GOT3 (cell line): ENCODE data around the gene ANKRD22.
"Not testable (repeated sequence)": the region's sequence is repeated elsewhere in the genome, so short reads cannot be mapped to it uniquely, and the experiment has no call there.

Source experiments
- DNase-seq: peaks from one replicate; lab custom pipeline; 2025; ENCODE audit warnings: mixed read lengths; lab: John Stamatoyannopoulos, UW

The ANKRD22 gene

DNA sequence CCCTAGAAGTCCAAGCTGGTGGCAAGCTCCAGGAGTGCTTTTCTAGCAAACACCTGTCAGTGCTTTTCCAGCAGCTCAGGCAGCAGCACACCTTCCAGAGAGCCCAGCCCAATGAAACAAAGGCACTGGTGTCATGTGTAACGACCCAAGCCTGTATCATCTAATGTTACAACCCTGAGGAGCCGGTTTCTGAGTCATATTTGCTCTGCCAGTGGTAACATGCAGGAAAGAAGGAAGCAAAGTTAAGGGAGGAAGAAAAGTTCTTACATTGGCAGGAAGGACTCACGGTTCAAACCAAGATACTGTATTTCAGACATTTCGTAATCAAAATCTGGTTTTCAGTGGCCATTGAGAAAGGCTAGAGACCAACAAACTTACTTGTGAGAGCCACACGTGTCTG lies at the start of gene ANKRD22:
ANKRD22 (minus strand) TSS at position 139 of the 400 bp plus-strand sequence. CDS start 237 bp downstream, outside the sequence.
- no peak for DNase-seq

DNA sequence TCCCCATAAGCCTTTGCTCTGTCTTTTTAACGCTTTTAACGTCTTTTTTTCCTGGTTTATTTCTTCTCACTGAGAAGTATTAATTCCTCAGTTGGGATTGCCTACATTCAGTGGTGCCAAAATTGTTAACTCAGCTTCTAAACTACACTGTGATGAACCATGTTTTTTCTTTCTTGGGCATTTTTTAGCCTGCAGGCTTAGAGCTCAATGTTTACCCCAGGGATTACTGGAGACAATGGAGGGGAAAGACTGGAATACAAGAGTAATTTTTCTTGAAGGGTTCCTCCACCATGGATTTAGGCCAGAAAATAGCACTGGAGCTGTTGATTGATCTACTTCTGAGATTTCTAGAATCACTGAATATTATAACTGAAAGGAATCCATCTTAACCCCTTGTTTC lies 48.2 kb upstream of the ANKRD22 start:
- DNase-seq = no peak

DNA sequence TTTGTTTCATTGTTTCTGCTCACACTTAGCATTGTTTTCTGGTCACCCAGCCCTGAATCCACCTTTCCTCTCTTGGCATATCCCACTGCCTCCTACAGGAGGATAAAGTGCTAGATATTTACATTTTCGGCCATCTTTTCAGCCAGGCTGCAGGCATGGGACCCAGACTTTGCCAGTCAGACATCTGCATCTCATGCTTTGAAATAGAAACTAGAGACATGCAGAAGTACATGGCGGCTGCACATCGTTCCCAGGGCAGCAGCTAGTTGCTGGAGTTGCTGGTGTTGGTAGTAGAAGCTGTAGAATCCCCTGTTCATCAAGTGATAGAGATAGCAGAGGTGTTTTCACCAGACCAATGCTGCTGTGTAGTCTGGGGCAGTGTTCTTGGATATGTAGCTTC lies 47.1 kb upstream of the ANKRD22 start:
- no peak for DNase-seq

DNA sequence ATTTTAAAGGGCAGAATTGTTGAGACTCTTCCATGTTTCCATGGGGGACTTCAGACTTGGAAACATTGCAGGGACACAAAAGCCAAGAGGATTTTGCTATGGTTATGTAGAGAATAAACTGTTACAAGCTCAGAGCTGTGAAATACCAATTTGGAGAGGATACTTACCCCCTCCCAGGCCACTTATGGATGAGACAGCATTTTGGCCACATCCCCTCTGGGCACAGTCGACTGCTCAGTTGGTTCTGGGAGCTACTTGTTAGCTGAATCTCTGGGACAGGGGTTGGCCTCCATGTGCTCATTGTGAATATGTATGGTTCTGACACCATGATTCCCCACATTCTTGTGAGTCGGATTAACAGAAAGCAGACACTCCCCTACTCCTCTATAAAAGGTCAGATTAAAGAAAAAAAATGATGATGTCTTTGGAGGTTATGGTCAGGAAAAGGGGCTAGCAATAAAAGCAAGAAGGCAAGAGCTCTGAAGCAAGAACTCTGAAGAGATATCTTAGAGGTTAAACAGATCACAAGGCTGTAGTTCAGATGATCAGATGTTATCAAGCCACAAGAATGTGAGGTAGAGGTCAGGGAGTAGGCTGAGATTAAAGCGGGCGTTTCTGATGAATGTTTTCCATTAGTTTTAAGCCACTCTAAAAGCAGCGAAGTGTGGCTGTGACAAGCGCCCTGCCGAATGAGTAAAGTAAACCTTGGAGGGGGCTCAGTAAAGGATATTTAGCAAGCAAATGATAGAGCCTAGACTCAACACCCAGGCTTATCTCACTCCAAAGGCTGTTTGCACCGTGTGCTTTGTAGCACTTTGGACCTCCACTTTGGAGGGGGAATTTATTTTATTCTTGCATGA lies 45.6 kb upstream of the ANKRD22 start:
- no peak for DNase-seq

DNA sequence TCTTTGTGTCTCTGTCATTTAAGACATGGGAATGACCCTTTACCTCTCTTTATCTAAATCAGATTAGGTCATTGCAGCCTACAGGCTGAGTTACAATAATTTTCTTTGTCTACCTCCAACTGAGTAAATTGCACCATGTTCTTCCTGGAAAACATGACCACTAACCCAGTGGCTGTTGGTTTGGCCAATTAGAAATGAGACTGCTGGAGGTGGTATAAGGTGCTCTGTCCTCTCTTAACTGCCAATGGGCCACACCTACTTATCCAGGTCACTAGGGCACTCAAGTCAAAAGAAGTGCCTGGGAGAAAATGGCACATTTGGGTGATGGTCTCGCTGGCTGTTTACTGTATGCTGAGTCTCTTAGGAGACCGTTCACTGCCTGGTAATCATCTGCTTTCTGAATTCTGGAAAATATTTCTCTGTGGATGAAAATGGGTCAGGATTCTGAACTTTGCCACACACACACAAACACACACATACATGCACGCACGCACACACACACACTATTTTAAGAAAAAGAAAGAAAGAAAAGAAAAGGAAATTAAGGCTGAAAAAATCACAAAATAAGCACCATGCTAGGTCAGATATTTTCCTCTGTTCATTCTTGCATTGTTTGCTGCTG lies 44.8 kb upstream of the ANKRD22 start:
- DNase-seq = no peak

DNA sequence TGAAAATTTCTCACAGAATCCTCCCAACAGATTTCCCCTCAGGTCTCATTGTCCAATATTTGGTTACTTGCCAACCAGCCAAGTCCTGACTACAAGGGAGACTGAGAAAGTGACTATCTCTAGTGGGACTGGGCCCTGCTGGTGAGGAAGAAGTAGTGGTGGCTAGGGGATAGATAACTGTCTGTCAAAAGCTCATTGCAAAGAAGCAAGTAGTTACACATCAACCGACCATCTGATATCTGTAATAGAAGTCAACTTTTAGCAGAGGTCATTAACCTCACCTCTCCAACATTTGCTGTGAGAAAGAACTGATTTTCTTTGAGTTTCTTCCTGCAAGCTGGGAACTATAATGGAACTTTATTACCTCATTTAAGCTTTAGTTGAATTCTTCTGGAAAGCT lies 43.6 kb upstream of the ANKRD22 start:
- no peak for DNase-seq

DNA sequence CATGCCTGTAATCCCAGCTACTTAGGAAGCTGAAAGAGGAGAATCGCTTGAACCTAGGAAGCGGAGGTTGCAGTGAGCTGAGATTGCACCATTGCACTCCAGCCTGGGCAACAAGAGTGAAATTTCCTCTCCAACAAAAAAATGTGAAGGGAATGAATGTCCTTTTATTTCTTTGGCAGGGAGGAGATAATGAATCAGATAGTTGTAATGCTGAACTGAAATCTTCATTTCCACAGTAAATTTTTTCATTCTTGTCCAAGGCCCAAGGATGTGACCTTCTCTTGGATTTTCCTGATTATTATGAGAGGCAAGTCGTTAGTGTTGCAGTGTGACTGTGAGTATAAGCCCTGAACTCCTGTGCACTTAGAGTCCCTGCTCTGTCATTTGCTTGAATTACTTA lies 42.0 kb upstream of the ANKRD22 start:
- DNase-seq = no peak

DNA sequence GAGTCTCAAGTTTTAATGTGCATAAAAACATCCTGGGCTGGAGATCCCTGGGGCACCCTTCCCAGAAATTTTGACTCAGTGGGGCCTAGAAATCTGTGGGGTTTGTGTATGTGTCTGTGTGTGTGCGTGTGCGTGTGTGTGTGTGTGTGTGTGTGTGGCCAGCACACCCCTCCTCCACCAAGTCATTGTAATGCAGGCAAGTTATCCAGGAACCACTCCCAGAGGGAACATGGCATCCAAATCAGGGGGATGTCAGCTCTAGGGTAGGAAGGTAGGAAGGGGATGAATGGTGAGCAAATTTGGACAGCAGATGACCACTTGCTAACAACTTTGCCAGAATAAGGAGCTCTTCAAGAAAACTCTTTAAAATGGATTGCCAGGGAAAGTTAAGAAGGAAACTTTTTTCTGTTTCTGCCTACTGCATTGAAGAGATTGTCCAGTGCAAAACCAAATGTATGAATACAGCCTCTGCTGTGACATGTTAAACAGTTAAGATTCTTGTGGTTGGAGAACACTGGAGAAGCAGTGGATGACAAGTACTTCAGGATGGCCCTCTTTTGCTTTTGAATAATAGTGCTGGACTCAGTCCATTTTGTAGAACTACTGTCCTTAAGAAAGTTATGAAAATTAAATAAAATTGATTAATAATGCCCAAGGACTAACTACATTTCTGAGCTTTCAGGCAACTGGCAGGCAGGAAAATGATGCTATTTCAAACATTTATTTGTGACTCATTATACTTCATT lies 40.8 kb upstream of the ANKRD22 start:
- DNase-seq = no peak

DNA sequence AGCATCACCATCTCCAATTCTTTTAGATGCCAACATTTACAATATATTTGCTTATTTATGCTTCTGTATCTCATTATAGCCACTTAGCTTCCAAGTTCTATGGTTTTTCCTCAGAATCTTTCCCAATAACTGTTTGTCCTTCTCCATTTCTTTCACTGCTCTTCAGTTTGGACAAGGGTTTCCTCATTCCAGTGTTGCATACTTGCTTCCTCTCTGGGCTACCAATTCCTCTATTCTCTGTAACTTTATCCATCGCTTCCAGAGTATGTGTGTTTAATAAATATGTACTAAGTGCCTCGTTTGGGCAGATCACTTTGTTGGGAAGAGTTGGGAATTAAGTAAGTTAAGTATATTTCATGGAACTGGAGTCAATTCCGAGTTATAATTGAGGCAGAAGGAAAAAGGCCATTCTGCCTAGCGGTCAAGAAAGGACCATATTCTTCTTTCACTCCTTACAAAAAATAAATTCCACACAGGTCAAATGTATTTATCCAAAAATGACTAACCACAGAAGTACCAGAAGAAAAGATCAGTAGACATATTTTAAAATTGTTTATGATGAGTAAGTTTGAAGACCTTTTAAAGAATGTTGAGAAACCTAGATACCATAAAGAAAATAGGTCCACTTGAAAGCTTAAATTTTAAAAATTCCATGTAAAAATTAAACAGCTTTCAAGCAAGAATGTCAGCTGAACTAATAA lies 39.2 kb upstream of the ANKRD22 start:
- DNase-seq = no peak

DNA sequence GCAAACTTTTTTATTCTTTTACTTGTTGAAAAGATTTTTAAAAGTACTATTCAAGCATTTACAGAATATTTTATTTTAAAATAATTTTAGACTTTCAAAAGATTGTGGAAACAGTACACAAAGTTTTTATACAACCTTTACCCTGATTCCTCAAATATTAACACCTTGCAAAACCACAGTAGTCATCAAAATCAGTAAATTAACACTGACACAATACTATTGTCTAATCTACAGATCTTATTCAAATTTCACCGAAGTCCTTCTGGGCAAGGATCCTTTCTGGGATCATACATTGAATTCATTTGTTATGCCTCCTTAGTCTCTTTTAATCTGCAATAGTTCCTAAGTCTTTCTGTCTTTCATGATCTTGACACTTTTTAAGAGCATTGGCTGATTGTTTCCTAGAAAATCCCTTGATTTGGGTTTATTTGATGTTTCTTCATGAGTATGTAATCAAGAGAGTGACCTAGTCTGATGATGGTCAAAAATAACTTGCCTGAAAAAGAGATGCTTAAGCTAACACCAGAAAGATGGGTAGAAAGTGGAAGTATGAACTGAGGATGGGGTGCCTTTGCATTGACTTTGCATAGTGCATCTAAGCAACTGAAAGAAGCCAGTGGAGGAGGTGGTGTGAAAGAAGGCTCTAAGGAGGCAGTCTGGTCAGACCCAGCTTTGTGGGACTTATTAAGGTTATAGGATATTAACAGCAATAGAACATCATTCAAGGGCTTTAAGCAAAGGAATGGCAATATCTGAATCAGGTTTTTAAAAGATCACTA lies 38.1 kb upstream of the ANKRD22 start:
- DNase-seq = no peak

DNA sequence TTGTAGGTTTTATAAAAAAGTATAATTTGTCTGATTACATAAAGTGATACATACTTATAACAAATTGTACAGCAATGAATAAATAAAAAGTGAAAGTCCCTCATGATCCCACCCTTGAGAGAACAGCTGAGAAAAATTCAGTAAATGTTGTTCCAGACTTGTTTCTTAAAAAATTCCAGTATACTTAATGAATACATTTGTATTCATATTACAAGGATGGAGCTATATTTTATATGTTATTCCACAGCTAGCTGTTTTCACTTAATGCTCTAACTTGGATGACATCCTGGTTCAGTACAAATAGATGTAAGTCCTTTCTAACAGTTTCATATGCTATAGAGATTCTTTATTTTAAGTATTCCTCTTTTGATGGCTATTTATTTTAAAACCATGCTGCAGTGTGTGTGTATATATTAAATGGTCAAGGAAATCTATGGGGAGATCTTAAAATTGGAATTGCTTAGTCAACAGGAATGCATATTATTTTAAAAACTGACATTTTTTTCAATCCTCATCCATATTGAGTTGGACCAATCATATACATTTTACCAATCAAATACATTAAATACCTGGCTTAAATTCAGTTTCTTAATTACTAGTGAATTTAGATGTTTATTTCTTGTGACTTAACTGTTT lies 37.3 kb upstream of the ANKRD22 start:
- DNase-seq = no peak

DNA sequence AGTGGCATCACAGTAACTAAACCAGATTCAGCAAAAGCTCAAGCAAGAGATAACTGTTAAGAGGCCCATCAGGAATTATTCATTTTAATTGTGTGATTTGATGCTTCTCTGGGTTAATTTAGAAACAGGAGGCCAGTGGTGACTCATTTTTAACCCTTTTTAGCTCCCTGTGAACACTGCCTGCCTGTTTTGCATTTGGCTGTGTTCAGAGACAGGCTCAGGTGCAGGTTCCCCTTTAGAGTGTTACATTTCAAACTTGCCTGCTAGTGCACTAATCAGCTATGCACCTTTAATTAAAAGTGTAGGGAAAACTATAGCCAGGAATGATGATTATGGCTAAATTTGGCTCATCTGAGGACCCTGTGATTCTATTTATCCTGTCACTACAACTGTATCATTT lies 34.9 kb upstream of the ANKRD22 start:
- DNase-seq = no peak

DNA sequence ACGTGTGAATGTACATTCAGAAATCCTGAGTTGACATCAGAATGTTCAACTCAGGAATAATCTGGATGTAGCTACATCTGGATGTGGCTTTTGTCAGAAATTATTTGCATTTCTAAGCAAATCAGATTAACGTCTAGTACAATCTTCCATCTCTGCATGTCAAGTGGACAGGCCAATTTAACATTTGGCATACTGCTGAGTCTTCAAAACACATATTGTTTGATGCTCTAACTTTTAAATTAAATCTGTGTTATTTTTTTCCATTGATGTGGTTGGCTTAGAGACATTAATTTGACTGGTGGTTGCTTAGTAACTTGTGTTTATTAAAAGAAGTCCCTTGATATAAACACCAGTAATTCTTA lies 31.8 kb upstream of the ANKRD22 start:
- no peak for DNase-seq

DNA sequence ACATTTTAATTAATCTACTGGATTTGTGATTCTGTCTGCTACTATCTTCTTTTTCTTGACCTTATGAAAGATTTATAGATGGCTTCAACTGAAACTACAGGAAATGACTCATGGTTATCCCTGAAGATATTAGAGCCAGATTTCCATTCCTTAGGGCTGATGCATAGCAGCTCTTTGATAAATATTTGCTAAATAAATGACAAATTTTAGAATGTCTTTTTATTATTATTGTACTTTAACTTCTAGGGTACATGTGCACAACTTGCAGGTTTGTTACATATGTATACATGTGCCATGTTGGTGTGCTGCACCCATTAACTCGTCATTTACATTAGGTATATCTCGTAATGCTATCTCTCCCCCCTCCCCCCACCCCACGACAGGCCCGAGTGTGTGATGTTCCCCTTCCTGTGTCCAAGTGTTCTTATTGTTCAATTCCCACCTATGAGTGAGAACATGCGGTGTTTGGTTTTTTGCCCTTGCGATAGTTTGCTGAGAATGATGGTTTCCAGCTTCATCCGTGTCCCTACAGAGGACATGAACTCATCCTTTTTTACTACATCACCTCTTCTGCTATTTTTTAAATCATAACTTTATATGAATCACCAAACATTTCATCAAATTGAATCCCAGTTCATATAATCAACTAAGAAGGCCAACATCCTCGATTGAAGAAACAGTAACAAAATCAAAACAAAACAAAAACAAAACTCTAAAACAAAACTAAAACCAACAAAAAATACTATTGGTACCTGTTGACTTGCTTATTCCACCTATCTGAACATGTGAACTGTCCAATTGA lies 31.2 kb upstream of the ANKRD22 start:
- DNase-seq = not testable (repeated sequence)

DNA sequence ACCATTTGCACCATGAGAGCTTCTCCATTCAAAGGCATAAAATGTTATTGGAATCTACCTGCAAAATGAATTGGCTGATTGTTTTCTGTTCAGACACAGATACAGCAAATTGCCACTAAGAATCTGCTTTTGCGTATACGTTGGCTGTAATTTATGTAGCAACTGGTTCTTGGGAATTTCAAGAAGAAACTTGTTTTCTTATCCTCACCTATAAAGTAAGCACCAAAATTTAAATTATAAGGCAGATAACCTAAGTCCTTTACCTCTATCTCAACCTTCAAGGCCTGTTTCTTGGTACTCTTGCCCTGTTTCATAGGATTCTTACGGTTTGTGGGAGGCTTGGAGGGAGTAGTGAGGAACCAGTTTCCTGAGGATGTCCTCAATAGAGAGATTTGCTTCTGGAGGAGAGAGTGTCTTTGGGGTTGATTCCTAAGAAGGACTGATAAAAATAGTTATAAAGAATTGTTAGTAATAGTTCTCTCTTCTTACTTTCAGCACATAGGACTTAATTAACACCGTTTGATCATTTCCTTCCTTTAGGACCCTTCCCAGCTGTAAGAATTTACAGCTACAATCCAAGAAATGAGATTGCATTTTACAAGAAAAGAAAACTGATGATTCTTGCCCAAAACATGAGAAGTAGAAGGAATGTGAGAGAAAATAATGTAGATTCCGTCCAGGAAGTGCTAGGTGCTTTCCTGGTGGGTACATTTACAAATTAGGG lies 30.4 kb upstream of the ANKRD22 start:
- no peak for DNase-seq

DNA sequence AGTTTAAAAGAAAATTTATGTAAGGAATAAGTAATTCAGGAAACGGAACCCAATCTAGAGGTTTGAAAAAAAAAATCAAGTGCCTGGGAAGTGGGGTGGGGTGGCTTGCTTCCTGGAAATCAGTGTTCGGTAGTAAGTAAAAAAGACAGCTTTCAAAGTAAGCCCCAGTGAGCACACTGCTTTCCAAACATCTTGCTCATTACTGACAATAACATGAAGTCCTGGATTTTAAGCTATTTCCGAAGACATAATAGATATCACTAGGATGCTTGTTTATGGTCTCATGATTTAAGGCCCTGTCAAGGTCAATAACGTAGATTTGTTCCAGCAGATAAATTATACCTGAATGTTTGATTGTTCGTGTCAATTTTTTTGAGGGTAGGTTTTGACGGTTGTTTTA lies 29.7 kb upstream of the ANKRD22 start:
- DNase-seq = no peak

DNA sequence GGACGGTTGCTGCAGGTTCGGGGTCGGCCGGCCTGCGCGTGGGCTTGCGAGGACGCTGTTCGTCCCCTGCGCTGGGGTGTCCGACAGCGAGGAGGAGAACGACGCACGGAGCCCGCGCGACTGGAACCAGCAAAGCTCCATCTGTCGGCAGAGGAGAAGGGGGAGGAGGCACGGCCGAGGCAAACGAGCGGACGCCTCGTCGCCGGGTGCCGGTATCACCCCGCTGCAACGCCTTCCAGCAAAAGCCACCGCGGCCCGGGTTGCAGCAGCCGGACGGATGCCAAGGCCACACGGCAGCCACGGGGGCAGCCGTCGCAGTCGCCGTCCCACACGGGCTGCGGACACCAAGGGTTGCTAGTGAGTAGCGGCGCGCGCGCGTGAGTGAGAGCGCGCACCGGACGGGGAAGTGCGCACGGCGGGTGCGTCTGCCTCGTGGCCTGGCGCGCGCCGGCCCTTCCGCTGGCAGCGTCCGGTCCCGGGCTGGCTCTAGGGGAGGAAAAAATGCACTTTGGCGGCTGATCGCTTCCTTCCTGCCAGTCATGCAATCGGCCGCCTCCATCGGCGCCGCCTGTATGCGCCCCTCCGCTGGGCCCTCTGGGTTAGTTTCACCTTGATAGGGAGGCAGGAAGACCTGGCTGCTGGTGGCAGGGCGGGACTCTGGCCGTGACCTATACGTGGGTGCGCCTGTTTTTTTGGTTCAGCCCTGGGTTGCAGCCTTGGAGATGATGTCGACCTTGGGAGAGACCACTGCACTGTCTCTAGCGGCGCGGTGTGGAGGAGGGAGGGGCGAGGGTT lies 28.8 kb upstream of the ANKRD22 start:
- peak; percentile 77 for DNase-seq

DNA sequence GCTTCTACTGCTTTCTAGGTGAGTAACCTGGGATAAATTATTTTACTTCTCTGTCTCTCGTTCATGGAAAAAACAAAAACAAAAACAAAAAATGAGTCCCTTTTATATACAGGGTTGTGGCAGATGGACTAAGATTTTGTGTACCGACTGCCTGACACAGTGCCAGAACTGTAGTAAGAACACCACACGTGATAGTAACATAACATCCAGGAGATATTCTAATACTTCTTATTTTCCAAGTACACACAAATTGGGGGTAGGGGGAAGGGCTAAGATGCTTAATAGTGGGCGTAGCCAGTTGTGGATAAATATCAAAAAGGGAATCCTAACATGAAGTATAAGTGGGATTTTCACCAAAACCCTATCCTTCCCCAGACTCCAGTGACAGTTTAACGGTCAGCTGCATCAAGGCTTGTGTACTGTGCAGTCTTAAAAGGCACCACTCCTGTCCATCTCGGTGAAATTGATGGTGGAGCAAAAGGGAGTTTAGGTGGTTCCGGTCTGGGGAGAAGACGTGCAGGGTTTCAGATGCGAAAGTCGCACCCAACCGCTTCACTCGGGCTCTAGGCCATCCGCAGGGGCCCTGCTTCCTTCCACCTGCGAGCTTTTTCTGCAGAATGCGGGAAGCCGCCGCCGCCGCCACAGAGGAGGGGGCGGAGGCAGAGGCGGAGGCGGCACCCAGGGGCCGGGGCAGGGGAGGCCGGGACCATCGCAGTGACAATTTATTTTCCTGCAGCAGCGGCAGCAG lies 28.1 kb upstream of the ANKRD22 start, which contains the start of gene STAMBPL1:
STAMBPL1 (plus strand) TSS at position 712 of the 748 bp plus-strand sequence. CDS start 21,464 bp downstream, outside the sequence.
- peak; percentile 39 for DNase-seq
